ENCODE data around the gene KLHL3.

The KLHL3 gene

DNA sequence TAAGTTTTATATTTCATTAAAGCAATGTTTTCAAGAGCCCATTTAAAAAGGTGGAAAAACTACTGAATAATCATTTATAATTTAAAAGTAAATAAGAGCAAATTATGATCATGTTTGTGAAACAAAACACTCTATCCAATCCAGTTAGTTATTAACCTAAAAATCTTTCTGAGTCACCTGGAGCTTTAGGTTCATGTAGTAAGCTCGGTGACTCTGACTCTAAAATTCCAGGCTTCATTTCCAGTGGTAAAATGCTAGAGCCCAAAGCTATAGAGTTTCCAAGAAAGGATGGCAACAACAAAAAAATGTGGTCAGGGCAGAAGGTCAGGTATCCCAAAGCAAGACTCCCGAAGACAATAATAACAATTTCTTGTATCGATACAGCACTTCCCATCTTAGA lies 160.7 kb downstream of the KLHL3 start:
- no peak for DNase-seq (ENCODE audit: low read depth)

- no peak for DNase-seq (ENCODE audit: low read depth)
Measured at GRCh38 chr5:137573376-137573775, 162.5 kb downstream of the KLHL3 start.

GRCh38 chr5:137572042-137572695 lies 163.7 kb downstream of the KLHL3 start:
- DNase-seq (ENCODE audit: low read depth) = no peak

DNA sequence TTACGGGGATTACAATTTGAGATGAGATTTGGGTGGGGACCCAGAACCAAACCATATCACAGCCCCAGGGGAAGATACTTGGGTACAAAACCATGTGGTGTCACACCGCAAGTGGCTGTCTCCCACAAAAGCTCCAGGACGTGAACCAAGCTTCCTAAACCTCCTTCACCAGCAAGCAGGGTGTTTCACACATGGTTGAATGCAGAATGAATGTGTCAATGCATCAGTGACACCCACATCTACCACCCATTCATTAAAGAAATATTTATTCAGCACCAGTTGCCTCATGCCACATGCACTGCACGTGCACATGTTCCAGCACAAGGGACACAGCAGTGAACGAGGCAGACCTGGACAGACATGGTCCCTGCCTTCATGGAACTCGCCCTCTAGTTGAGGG lies 165.8 kb downstream of the KLHL3 start:
- no peak for DNase-seq (ENCODE audit: low read depth)

All from stimulated activated CD8-positive, alpha-beta memory T cell treated with anti-CD3 and anti-CD28 coated beads, Interleukin-15, amount 100 ng/mL, for 1 hour (primary cell).